Omental fat pad (tissue), 4 donors: Measurements from ENCODE around the gene SULF2. TPM values are rescaled to one million over a fixed set of nuclear protein-coding genes. Genes with fewer than 3 reads are reported as not detected.
A peak's percentile ranks its signal among the peaks of the same experiment; 100 is the strongest.

Experiments
- ATAC-seq: fragments of 150-250 bp; one replicate; pipeline ENCODE4 v1.9.1; 2016; ENCODE audit warnings: mild to moderate bottlenecking, moderate library complexity; ENCODE audit not compliant: low FRiP score
- DNase-seq: peaks from one replicate; pipeline ENCODE4 v3.0.0-alpha.2; 2019; ENCODE audit warnings: low spot score
- CTCF ChIP-seq, 3 donors: fragments of 450-650 bp; IDR thresholded peaks; one replicate each; pipeline ENCODE4 v1.5.1; 2016 to 2017; ENCODE audit warnings: antibody characterized with exemption in 3 of 3, mild to moderate bottlenecking in 3 of 3, moderate library complexity in 2 of 3
- total RNA-seq, 4 donors: library from RNA; depleted of rRNA; stranded (reverse); fragments of >200 nt; gene quantifications; one replicate each; pipeline ENCODE4 v1.1.0, GENCODE V29; 2016

The SULF2 gene
- total RNA-seq, 4 donors from 2014 or later, result 51.8 to 100 (median 68.1) TPM

GRCh38 chr20:47775841-47776240 lies 9.4 kb downstream of the SULF2 start:
- ATAC-seq (no peak), DNase-seq (no peak)
- no peak for TF ChIP-seq CTCF (IDR thresholded peaks at IDR 0.05)

- ATAC-seq (no peak), DNase-seq (no peak)
- TF ChIP-seq CTCF (IDR thresholded peaks at IDR 0.05), result no peak
Observed at GRCh38 chr20:47775039-47775438, 10.2 kb downstream of the SULF2 start.

GRCh38 chr20:47774131-47774777 lies 11.0 kb downstream of the SULF2 start:
- no peak for ATAC-seq

GRCh38 chr20:47773371-47773786 lies 11.9 kb downstream of the SULF2 start:
- ATAC-seq, result no peak
- TF ChIP-seq CTCF (IDR thresholded peaks at IDR 0.05), result no peak
- DNase-seq, result no peak

More at GRCh38 chr20:47774131-47774777, 11.0 kb downstream of the SULF2 start:
- no peak for TF ChIP-seq CTCF (IDR thresholded peaks at IDR 0.05)
- DNase-seq, result no peak

GRCh38 chr20:47770935-47771334 lies 14.3 kb downstream of the SULF2 start:
- no peak for TF ChIP-seq CTCF (IDR thresholded peaks at IDR 0.05)
- no peak for DNase-seq
- no peak for ATAC-seq

GRCh38 chr20:47768016-47768824 lies 17.1 kb downstream of the SULF2 start:
- DNase-seq (no peak), ATAC-seq (peak; percentile 87)
- no peak for TF ChIP-seq CTCF (IDR thresholded peaks at IDR 0.05)
